Activated naive CD4-positive, alpha-beta T cell treated with anti-CD3 and anti-CD28 coated beads for 36 hours (primary cell): ENCODE data around the gene NRAP. TPM values are rescaled to one million over a fixed set of nuclear protein-coding genes. Genes with fewer than 3 reads are reported as not detected.

ENCODE experiments used
- CTCF ChIA-PET: fragments of 350-600 bp; sonication (Branson Sonifier 250); formaldehyde crosslinking; loops from one replicate; lab custom pipeline; 2021; ENCODE audit warnings: antibody characterized with exemption; lab: Charles Lee
- DNase-seq: peaks from one replicate; pipeline ENCODE4 v3.0.0-alpha.2; 2020
- H3K27ac Mint-ChIP-seq: one replicate; pipeline ENCODE4 v1.8.0; 2021; ENCODE audit warnings: mild to moderate bottlenecking, mixed read lengths
- H3K27me3 Mint-ChIP-seq: one replicate; pipeline ENCODE4 v1.8.0; 2021; ENCODE audit warnings: low read depth, mixed read lengths
- H3K36me3 Mint-ChIP-seq: one replicate; pipeline ENCODE4 v1.8.0; 2021; ENCODE audit warnings: low read depth, mixed read lengths
- H3K4me1 Mint-ChIP-seq: one replicate; pipeline ENCODE4 v1.8.0; 2021; ENCODE audit warnings: low read depth, mixed read lengths
- H3K4me3 Mint-ChIP-seq: one replicate; pipeline ENCODE4 v1.8.0; 2021; ENCODE audit warnings: mild to moderate bottlenecking, moderate library complexity, mixed read lengths
- H3K9me3 Mint-ChIP-seq: one replicate; pipeline ENCODE4 v1.8.0; 2021; ENCODE audit warnings: mixed read lengths
- intact Hi-C: fragments of 100-400 bp; cut with micrococcal nuclease; formaldehyde crosslinking; loops from one replicate; pipeline ENCODE4 v1.15.1; 2023
- total RNA-seq, 2 experiments: library from RNA; stranded (reverse); gene quantifications; one replicate each; pipeline ENCODE4 v1.2.3, GENCODE V29; 2021

The NRAP gene
- total RNA-seq, 2 experiments from 2014 or later, result not detected

DNA sequence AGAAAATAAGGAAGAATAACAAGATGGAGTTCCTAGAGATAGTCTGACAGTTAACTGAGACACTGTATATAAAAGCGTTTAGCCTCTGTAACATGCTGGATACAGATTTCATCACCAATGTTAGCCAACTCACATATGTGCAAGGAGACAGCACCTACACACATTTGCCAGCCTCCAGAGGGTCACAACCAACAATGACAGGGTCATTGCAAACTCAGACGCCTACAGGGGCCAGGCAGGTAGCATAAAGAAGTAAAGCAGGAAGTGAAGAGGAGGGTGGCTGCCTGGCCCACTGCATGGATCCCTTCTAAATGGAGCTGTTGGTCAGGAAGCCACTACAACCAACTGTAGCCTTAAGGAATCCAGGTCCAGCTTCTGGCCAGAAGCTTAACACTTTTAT is 50.4 kb downstream of the NRAP start:
- no peaks in the 10 kb centered on the region for H3K36me3 Mint-ChIP-seq
- H3K27ac Mint-ChIP-seq, result no peak overlapping the region
- no peaks in the 10 kb centered on the region for H3K9me3 Mint-ChIP-seq
- DNase-seq, result no peak
- no peak overlapping the region for H3K4me3 Mint-ChIP-seq
- CTCF ChIA-PET, result no interaction called here
- intact Hi-C loops, result no loop called here
- peaks cover 38% of the 10 kb centered on the region for H3K27me3 Mint-ChIP-seq
- H3K4me1 Mint-ChIP-seq, result no peaks in the 10 kb centered on the region

DNA sequence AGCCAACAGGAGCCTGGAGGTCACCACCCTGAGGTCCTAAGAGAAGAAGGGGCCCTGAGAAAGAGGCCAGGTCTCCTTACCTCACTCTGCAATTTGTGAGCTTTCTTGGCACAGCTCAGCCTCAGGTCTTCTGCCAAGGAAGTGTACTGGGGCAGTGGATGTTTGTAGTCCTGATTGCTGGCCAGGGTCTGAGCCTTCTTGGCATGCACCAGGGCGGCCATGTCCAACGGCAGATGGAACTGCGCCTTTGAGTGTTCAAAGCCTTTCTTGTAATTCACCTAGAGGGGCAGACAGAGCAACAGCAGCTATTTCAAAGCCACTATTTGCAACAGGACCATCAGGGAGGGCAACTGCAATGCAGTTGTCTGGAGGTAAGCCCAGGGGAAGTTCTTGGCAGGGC is 51.7 kb downstream of the NRAP start:
- intact Hi-C loops, result no loop called here
- CTCF ChIA-PET, result no interaction called here
- Mint-ChIP-seq H3K4me3 (no peak overlapping the region), H3K27me3 (peaks cover 32% of the 10 kb centered on the region), H3K4me1 (no peaks in the 10 kb centered on the region), H3K36me3 (no peaks in the 10 kb centered on the region), H3K27ac (no peak overlapping the region), H3K9me3 (no peaks in the 10 kb centered on the region)
- no peak for DNase-seq

DNA sequence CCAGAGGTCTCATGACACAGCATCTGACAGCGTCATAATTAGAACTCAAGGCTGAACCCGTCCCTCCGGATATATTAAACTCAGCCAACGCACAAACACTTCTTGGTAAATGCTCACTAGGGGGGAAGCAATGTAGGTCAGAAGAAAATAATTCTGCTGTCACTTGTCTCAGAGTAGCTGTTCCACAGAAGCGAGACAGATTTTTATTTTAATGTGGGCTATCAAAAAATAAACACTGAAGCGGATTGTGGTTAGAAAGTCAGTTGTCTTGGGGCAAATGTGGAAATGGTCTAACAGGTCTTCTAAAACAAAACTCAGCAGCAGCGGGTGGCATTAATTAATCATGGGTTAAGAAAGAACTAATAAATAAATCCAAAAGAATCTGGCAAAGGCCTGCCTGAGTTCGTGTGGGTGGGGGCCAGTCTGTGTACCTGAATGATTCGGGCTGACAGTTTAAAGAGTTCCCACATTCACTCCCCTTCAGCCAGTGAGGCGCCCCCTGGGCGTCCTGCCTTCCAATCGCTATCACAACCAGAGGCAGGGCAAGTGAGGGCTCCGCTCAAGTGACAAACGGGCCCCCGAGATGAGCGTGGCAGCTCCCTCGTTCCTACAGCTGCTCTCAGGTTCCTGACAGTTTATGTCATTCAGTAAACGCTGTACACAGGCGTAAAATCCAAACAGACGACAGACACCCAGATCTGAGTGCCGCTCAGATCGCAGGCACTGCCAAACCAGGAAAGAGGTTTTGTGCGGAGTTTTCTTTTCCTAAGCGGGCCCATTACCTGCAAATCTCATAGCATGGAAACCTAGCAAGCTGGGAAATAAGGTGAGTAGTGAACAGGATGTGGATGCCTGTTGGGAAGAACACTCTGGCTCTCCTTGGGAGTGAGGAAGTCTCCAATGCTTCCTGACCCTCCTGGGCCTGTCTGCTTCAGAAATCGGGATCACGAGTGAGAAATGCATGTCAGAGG is 52.9 kb downstream of the NRAP start:
- H3K36me3 Mint-ChIP-seq, result no peaks in the 10 kb centered on the region
- CTCF ChIA-PET, result no interaction called here
- H3K9me3 Mint-ChIP-seq, result no peaks in the 10 kb centered on the region
- intact Hi-C loops, result no loop called here
- H3K27me3 Mint-ChIP-seq, result peaks cover 21% of the 10 kb centered on the region
- no peak overlapping the region for H3K27ac Mint-ChIP-seq
- H3K4me3 Mint-ChIP-seq, result no peak overlapping the region
- DNase-seq, result no peak
- no peaks in the 10 kb centered on the region for H3K4me1 Mint-ChIP-seq

DNA sequence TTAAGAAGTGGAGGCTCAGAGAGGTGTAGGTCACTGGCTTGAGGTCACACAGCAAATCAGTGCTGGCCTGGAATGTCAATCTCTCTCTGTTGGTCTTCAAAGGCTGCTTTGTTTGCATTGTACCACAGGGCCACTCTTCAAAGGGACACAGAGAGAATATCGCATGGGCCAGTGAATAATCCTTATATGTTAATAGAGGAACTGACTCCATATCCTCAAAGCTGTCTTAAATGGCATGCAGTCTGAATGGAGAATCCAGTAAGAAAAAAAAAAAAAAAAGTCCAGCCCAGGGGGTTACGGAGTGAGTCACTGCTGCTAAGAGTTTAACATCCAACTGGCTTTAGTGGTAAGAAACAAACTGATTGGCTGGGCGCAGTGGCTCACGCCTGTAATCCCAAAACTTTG is 54.1 kb downstream of the NRAP start:
- no peak for DNase-seq
- Mint-ChIP-seq H3K27me3 (peaks cover 13% of the 10 kb centered on the region), H3K27ac (no peak overlapping the region), H3K9me3 (no peaks in the 10 kb centered on the region), H3K4me1 (no peaks in the 10 kb centered on the region), H3K4me3 (no peak overlapping the region), H3K36me3 (no peaks in the 10 kb centered on the region)
- CTCF ChIA-PET, result no interaction called here
- intact Hi-C loops, result no loop called here

DNA sequence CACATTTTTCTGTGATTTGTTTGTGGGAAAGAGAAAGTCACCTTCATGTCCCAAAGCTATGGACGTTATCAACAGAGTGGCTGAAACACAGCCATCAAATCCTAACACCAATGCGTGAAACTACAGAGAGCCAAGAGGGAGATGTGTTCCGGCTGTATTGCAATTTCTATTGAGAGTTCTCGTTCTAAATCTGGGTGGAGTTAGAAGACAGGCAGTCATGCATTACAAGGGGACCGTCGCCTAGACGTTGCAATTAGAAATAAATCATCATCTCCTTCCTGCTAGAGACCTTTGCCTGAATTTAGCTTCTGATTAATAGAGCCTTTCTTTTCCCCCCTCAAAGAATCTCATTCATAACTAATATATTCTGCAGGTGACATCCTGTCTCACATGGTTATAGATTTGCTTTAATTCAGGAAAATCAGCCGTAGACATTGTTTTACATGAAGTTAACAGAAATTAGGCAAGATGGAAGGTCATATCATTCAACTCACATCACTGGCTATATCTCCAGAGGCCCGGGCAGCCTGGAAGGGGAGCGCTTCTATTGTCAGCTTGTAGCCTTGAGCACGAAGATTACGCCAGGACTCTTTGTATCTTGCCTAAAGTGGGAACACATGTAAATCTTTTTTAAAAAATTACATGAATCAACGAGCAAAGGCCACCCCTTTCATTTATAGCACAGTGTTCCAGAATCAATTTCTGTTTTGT is 58.4 kb downstream of the NRAP start:
- H3K9me3 Mint-ChIP-seq, result no peaks in the 10 kb centered on the region
- H3K4me3 Mint-ChIP-seq, result no peak overlapping the region
- no peaks in the 10 kb centered on the region for H3K36me3 Mint-ChIP-seq
- peaks cover 8% of the 10 kb centered on the region for H3K27me3 Mint-ChIP-seq
- H3K4me1 Mint-ChIP-seq, result no peaks in the 10 kb centered on the region
- DNase-seq, result no peak
- intact Hi-C loops, result no loop called here
- CTCF ChIA-PET, result no interaction called here
- H3K27ac Mint-ChIP-seq, result no peak overlapping the region

DNA sequence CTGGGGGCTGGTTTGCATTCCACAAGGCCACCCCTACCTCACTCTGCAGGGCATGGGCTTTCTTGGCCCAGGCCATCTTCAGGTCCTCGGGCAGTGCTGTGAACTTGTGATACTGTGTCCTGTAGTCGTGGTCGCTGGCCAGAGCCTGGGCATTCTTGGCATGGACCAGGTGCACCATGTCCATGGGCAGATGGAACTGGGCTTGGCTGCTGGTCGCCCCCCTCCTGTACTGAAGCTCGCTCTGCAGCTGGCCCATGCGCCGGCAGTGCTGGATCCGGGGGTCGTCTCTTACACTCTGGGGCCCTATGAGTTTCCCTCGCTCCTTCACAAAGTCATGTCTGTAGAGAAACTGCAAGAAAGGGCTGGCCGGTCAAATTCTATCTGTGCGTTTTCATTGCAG is 59.3 kb downstream of the NRAP start:
- Mint-ChIP-seq H3K27ac (no peak overlapping the region), H3K4me1 (no peaks in the 10 kb centered on the region), H3K9me3 (no peaks in the 10 kb centered on the region), H3K27me3 (peaks cover 7% of the 10 kb centered on the region), H3K36me3 (no peaks in the 10 kb centered on the region), H3K4me3 (no peak overlapping the region)
- intact Hi-C loops, result no loop called here
- CTCF ChIA-PET, result no interaction called here
- no peak for DNase-seq

DNA sequence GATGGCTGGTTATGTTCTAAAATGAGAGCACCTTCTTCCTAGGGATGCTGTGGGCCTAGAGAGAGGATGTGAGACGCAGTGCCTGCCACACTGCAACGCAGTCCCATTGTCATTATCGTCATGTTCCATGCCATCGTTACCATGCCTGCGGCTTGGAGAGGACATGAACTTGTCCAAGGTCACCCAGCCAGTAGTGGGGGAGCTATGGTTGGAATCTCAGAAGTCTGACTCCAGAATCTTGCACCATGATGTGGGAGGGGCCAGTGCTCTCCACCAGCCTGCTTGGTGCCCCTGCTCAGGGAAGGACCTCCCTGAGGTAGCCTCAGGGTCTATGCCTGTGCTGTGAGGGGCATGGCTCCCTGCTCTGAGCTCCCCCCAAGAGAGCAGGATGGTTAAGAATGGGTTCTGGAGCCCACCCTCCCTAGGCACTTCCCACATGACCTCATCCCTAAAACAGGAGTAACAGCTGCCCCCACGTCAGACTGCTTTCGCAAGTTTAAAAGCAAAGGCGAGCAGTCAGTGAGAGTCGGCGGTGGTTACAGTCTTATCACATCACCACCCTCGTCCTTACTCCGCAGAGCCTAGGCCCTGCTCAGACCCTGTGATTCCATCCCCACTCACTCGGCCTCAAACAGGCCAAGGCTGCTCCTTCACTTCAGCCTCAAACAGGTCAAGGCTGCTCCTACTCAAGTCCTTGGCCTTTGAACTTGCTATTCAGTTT is 60.6 kb downstream of the NRAP start:
- DNase-seq, result no peak
- no peak overlapping the region for H3K4me3 Mint-ChIP-seq
- no peak overlapping the region for H3K27ac Mint-ChIP-seq
- H3K9me3 Mint-ChIP-seq, result no peaks in the 10 kb centered on the region
- no peaks in the 10 kb centered on the region for H3K4me1 Mint-ChIP-seq
- intact Hi-C loops, result no loop called here
- peaks cover 5% of the 10 kb centered on the region for H3K27me3 Mint-ChIP-seq
- H3K36me3 Mint-ChIP-seq, result no peaks in the 10 kb centered on the region
- CTCF ChIA-PET, result no interaction called here

DNA sequence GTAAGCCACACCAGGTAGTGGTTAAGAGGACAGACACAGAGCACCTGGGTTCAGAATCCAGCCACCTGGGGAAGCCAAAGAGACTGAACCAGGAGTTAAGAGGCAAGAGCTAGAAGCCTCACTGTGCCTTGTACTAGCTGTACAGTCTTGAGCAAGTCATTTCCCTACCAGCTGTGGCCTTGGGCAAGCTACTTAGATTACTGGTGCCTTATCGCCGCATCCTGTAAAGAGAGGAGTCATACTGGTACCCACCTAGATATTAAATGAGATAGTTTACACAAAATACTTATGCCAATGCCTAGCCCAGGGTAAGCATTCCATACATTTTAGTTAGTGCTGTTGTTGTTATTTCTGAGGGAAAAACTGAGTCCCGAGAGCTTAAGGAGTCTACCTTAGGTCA is 63.3 kb downstream of the NRAP start:
- H3K4me3 Mint-ChIP-seq, result no peak overlapping the region
- H3K4me1 Mint-ChIP-seq, result no peaks in the 10 kb centered on the region
- H3K27me3 Mint-ChIP-seq, result peaks cover 8% of the 10 kb centered on the region
- intact Hi-C loops, result no loop called here
- H3K9me3 Mint-ChIP-seq, result no peaks in the 10 kb centered on the region
- no peak for DNase-seq
- CTCF ChIA-PET, result no interaction called here
- no peaks in the 10 kb centered on the region for H3K36me3 Mint-ChIP-seq
- no peak overlapping the region for H3K27ac Mint-ChIP-seq

DNA sequence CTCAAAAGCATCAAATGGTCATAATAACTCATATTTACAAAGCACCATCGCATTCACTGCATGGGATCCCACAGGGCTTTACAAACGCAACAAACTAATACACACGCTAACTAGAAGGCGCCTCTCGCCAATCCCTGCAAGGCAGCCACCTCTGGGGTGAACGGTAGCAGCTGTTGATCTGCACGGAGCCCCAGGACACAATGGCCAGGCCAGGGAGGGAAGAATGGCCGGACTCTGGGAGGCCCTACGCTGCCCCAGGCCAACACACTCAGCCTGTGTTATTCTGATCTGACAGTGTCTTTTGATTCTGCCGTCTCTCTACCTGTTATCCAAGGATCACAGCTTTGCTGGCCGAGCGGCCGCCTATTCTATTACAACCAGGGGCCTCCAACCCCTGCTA is 69.2 kb downstream of the NRAP start:
- Mint-ChIP-seq H3K4me3 (no peak overlapping the region), H3K27me3 (peaks cover 5% of the 10 kb centered on the region), H3K9me3 (no peaks in the 10 kb centered on the region), H3K27ac (no peak overlapping the region), H3K4me1 (no peaks in the 10 kb centered on the region), H3K36me3 (no peaks in the 10 kb centered on the region)
- intact Hi-C loops, result no loop called here
- no peak for DNase-seq
- CTCF ChIA-PET, result no interaction called here

DNA sequence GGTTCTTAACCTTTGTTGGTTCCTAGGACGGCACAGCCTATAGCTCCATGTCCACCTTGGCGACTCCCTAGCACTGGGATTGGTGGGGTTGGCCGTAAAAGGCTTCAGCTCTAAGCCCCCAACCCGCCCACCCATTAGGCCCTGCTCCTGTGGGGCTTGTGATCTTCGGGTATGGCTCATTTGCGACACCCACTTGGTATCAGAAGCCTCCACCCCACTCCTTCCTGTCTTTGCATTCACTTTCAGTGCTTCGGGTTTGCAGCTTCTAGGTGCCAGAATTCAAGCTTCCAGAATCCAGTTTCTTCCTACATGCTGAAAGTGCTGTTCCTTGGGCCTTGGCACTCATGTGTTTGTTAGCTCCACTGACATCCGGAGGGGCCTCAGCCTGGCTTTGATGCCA is 71.5 kb downstream of the NRAP start:
- intact Hi-C loops, result no loop called here
- no peaks in the 10 kb centered on the region for H3K36me3 Mint-ChIP-seq
- CTCF ChIA-PET, result no interaction called here
- H3K4me1 Mint-ChIP-seq, result no peaks in the 10 kb centered on the region
- H3K27me3 Mint-ChIP-seq, result peaks cover 5% of the 10 kb centered on the region
- H3K4me3 Mint-ChIP-seq, result no peak overlapping the region
- no peaks in the 10 kb centered on the region for H3K9me3 Mint-ChIP-seq
- no peak for DNase-seq
- no peak overlapping the region for H3K27ac Mint-ChIP-seq

DNA sequence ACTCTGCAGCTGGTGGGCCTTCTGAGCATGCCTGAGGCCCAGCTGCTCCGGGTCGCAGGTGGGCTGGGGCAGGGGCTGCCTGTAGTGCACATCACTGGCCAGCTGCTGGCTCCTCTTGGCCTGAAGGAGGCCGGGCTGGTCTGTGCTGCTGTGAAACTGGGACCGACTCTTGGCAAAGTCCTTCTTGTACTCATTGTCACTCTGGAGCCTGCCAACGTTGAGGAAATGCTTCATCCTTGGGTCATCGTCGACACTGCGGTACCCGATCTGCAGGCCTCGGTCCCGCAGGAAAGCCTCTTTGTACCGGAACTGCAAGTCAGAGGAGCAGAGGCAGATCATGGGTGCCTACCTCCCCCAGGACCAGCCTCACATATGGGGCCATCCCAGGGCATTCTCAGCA is 73.3 kb downstream of the NRAP start:
- DNase-seq, result no peak
- CTCF ChIA-PET, result no interaction called here
- intact Hi-C loops, result no loop called here

DNA sequence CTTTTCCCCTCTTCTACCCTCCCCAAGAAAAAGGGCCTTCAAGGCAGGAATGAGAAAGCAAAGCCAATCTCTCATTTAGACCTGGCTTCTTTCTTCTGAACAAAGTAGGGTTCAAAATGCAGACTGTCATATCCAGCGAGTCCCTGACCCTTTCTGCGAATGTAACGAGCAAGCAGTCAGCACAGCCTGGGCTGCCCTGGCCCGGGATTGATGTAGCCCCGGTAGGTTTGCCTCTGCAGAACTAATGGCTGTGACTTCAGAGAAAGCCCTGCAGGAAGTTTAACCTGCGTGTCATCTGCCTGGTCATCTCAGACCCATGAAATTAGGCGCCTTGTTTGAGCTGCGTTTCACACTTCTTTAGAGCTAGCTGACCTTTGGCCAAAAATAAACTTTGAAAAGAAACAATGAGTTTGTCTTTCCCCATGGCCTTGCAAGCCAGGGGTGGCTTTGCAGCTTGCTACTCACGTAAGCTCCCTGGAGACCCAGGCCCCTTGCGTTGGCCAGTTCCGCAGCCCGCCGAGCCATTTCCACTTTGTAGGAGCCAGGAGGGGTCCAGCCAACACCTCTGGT is 74.6 kb downstream of the NRAP start:
- no peaks in the 10 kb centered on the region for H3K9me3 Mint-ChIP-seq
- no peak overlapping the region for H3K4me3 Mint-ChIP-seq
- no peaks in the 10 kb centered on the region for H3K4me1 Mint-ChIP-seq
- CTCF ChIA-PET, result no interaction called here
- peaks cover 1% of the 10 kb centered on the region for H3K27me3 Mint-ChIP-seq
- no peak overlapping the region for H3K27ac Mint-ChIP-seq
- intact Hi-C loops, result no loop called here
- DNase-seq, result no peak
- H3K36me3 Mint-ChIP-seq, result no peaks in the 10 kb centered on the region

More for the DNA sequence above, 73.3 kb downstream of the NRAP start:
- no peak overlapping the region for H3K27ac Mint-ChIP-seq
- H3K27me3 Mint-ChIP-seq, result peaks cover 2% of the 10 kb centered on the region
- no peaks in the 10 kb centered on the region for H3K36me3 Mint-ChIP-seq
- no peaks in the 10 kb centered on the region for H3K9me3 Mint-ChIP-seq
- H3K4me1 Mint-ChIP-seq, result no peaks in the 10 kb centered on the region
- H3K4me3 Mint-ChIP-seq, result no peak overlapping the region
